Progenitor cell of endocrine pancreas (in vitro differentiated cells): ENCODE measurements around the gene HFM1. TPM values are rescaled to one million over a fixed set of nuclear protein-coding genes. Genes with fewer than 3 reads are reported as not detected.
A peak's percentile ranks its signal among the peaks of the same experiment; 100 is the strongest.

Experiments
- DNase-seq: peaks from one replicate; pipeline ENCODE4 v3.0.0; 2021; ENCODE audit warnings: low spot score; ENCODE audit not compliant: unreplicated experiment
- H3K27ac Mint-ChIP-seq: 2 replicates; pipeline ENCODE4 v1.8.0; 2021; ENCODE audit warnings: mild to moderate bottlenecking, moderate library complexity, mixed read lengths
- H3K27me3 Mint-ChIP-seq: 2 replicates; pipeline ENCODE4 v1.8.0; 2021; ENCODE audit warnings: mixed read lengths
- H3K36me3 Mint-ChIP-seq: 2 replicates; pipeline ENCODE4 v1.8.0; 2022; ENCODE audit warnings: mixed read lengths; ENCODE audit not compliant: insufficient read depth
- H3K4me1 Mint-ChIP-seq: 2 replicates; pipeline ENCODE4 v1.8.0; 2021; ENCODE audit warnings: low read depth, mixed read lengths
- H3K4me3 Mint-ChIP-seq: 2 replicates; pipeline ENCODE4 v1.8.0; 2021; ENCODE audit warnings: low read depth, mild to moderate bottlenecking, moderate library complexity, mixed read lengths
- H3K9me3 Mint-ChIP-seq: 2 replicates; pipeline ENCODE4 v1.8.0; 2021; ENCODE audit warnings: low read depth, mixed read lengths
- CTCF ChIP-seq: fragments of 200-600 bp; sonication (generic); IDR thresholded peaks from one replicate; pipeline ENCODE4 v1.5.0; 2021; ENCODE audit warnings: antibody characterized with exemption, mild to moderate bottlenecking; ENCODE audit not compliant: unreplicated experiment
- total RNA-seq: library from RNA; stranded (reverse); gene quantifications from 2 replicates; pipeline ENCODE4 v1.2.1, GENCODE V29; 2021

Gene HFM1
- total RNA-seq, 1 donor from 2014 or later = 9.5 TPM

DNA sequence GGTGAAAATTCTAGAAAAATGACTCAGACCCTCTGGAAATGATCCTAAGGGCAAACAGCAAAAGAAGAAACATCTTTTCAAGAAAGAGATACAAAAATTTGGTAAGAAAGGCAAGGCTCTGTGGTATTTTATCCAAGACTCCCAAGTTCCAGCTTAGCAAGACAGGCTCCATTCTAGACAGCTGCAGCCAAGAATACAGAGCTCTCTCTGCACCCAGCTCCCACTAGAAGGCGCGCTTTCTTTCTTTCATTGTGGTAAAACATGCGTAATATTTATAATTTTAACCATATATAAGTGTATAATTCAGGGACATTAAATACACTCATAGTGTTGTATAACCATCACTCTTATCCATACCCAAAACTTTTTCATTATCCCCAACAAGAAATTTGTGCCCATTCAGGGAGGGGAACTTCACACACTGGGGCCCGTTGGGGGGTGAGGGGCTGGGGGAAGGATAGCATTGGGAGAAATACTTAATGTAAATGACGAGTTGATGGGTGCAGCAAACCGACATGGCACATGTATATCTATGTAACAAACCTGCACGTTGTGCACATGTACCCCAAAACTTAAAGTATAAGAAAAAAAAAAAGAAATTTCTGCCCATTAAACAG is 2.2 kb upstream of the HFM1 start:
- TF ChIP-seq CTCF = peak; percentile 7
- H3K36me3 Mint-ChIP-seq = no peaks in the 10 kb centered on the region
- DNase-seq = no peak
- no peak overlapping the region for H3K27ac Mint-ChIP-seq
- peaks cover 2% of the 10 kb centered on the region for H3K4me1 Mint-ChIP-seq
- no peaks in the 10 kb centered on the region for H3K9me3 Mint-ChIP-seq
- H3K27me3 Mint-ChIP-seq = peaks cover 20% of the 10 kb centered on the region
- H3K4me3 Mint-ChIP-seq = no peak overlapping the region

DNA sequence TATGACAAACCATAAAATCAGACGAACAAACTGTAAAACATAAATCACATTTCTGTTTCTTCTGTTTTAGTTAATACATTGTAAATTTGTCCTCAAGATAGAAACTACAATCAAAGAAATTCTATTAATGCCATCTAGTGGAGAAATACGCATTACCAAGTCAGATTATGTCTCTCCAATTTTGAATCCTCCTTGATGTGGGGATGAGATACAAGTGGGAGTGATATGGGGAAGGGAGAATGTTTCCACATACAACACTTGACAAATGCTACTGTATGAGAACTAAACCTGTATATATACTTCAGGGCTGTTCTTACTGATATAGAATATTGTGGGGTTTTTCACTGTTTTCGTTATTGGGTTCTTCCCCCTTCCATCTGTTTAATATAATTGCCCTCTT is 2.6 kb downstream of the HFM1 start:
- Mint-ChIP-seq H3K36me3 (no peaks in the 10 kb centered on the region), H3K27ac (no peak overlapping the region), H3K4me1 (peaks cover 2% of the 10 kb centered on the region), H3K4me3 (no peak overlapping the region), H3K27me3 (no peaks in the 10 kb centered on the region), H3K9me3 (no peaks in the 10 kb centered on the region)
- peak; percentile 43 for TF ChIP-seq CTCF
- DNase-seq = no peak

- Mint-ChIP-seq H3K27ac (no peak overlapping the region), H3K4me3 (no peak overlapping the region), H3K36me3 (no peaks in the 10 kb centered on the region), H3K27me3 (no peaks in the 10 kb centered on the region), H3K4me1 (peaks cover 2% of the 10 kb centered on the region), H3K9me3 (no peaks in the 10 kb centered on the region)
- no peak for TF ChIP-seq CTCF
- no peak for DNase-seq
These were observed 4.4 kb downstream of the HFM1 start for GRCh38 chr1:91400133-91400725.

- H3K27ac Mint-ChIP-seq = no peak overlapping the region
- no peaks in the 10 kb centered on the region for H3K36me3 Mint-ChIP-seq
- no peak overlapping the region for H3K4me3 Mint-ChIP-seq
- H3K9me3 Mint-ChIP-seq = no peaks in the 10 kb centered on the region
- no peaks in the 10 kb centered on the region for H3K27me3 Mint-ChIP-seq
- peaks cover under 1% of the 10 kb centered on the region for H3K4me1 Mint-ChIP-seq
- TF ChIP-seq CTCF = no peak
- DNase-seq = no peak
These were observed 6.3 kb downstream of the HFM1 start for GRCh38 chr1:91398291-91398690.

DNA sequence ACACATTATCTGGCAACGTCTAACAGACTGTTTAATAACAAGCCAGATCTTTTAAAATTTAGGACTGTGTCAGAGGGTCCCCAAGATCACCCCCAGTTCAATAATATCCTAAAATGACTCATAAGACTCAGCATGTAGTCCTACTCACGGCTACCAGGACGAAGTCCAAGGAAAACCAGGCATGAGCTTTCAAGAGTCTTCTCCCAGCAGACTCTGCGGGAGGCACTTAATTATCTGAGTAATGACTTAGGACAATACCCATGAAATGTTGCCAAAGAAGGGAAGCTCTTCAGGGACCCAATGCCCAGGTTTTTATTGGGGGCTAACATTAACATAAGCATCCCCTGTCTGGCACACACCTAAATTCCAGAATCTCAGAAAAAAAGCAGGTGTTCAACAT is 7.0 kb downstream of the HFM1 start:
- no peak for TF ChIP-seq CTCF
- H3K4me1 Mint-ChIP-seq = no peaks in the 10 kb centered on the region
- DNase-seq = no peak
- no peaks in the 10 kb centered on the region for H3K27me3 Mint-ChIP-seq
- peaks cover 3% of the 10 kb centered on the region for H3K36me3 Mint-ChIP-seq
- H3K9me3 Mint-ChIP-seq = no peaks in the 10 kb centered on the region
- H3K4me3 Mint-ChIP-seq = no peak overlapping the region
- no peak overlapping the region for H3K27ac Mint-ChIP-seq
